HCT116 (cell line): Measurements from ENCODE around the gene ZNF469.

ENCODE experiments used
- CTCF ChIP-seq, 3 experiments: fragments of 200-600 bp in 1 of 3; sonication (generic) in 1 of 3; IDR thresholded peaks in 2 of 3; conservative IDR thresholded peaks in 1 of 3; 2 replicates each; pipeline ENCODE4 v1.5.1; 2012 to 2017; ENCODE audit warnings: low read depth in 2 of 3, low read length in 2 of 3, antibody characterized with exemption in 1 of 3, borderline replicate concordance in 1 of 3, control low read depth in 1 of 3, mild to moderate bottlenecking in 1 of 3, mixed read lengths in 1 of 3, mixed run types in 1 of 3, moderate library complexity in 1 of 3; ENCODE audit not compliant: insufficient read depth in 1 of 3
- SP1 ChIP-seq: IDR thresholded peaks from 2 replicates; pipeline ENCODE4 v1.6.1; 2012; ENCODE audit warnings: low read depth
- TF ChIP-seq, protein P1 (sequence below): IDR thresholded peaks from 2 replicates; pipeline ENCODE4 v1.6.1; 2012; ENCODE audit warnings: low read depth

DNA sequence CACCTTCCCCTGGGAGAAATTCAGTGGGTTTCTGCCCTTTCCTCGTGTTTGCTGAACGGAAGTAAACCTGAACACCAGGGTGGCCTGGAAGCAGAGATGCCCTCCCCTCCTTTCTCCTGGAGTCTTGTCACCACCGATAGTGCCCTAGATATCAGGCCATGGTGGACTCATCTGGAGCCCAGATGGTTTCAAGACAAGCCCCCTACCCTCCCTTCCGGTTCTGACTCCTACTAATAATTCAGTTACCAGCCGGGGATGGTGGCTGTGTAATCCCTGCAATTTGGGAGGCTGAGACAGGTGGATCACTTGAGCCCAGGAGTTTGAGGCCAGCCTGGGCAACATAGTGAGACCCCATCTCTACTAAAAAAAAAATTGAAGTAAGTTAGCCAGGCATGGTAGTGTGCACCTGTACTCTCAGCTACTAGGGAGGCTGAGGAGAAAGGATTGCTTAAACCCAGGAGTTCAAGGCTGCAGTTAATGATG lies 2.4 kb downstream of the ZNF469 start:
- TF ChIP-seq CTCF (IDR thresholded peaks at IDR 0.05 in 2 of 3, conservative IDR thresholded peaks at IDR 0.05 in 1 of 3; ENCODE audit: borderline replicate concordance in 1 of 3, insufficient read depth in 1 of 3, low read depth in 2 of 3, low read length in 2 of 3) (no peak), SP1 (no peak)
- TF ChIP-seq, protein P1, sequence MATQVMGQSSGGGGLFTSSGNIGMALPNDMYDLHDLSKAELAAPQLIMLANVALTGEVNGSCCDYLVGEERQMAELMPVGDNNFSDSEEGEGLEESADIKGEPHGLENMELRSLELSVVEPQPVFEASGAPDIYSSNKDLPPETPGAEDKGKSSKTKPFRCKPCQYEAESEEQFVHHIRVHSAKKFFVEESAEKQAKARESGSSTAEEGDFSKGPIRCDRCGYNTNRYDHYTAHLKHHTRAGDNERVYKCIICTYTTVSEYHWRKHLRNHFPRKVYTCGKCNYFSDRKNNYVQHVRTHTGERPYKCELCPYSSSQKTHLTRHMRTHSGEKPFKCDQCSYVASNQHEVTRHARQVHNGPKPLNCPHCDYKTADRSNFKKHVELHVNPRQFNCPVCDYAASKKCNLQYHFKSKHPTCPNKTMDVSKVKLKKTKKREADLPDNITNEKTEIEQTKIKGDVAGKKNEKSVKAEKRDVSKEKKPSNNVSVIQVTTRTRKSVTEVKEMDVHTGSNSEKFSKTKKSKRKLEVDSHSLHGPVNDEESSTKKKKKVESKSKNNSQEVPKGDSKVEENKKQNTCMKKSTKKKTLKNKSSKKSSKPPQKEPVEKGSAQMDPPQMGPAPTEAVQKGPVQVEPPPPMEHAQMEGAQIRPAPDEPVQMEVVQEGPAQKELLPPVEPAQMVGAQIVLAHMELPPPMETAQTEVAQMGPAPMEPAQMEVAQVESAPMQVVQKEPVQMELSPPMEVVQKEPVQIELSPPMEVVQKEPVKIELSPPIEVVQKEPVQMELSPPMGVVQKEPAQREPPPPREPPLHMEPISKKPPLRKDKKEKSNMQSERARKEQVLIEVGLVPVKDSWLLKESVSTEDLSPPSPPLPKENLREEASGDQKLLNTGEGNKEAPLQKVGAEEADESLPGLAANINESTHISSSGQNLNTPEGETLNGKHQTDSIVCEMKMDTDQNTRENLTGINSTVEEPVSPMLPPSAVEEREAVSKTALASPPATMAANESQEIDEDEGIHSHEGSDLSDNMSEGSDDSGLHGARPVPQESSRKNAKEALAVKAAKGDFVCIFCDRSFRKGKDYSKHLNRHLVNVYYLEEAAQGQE = no peak
